NB4 (cell line): ENCODE measurements around the gene RBM17.

Source experiments
- CTCF ChIP-seq: IDR thresholded peaks from one replicate; pipeline ENCODE4 v1.5.1; 2012; ENCODE audit warnings: low read depth, low read length
- MAX ChIP-seq: IDR thresholded peaks from 2 replicates; pipeline ENCODE4 v1.6.1; 2011; ENCODE audit warnings: low read depth, low read length

- no peak for TF ChIP-seq CTCF
- TF ChIP-seq MAX = no peak
Observed at GRCh38 chr10:6071181-6072175, 17.4 kb upstream of the RBM17 start.
